HG02571 (cell line): ENCODE data around the gene RIT2.
"Not testable (repeated sequence)": the region's sequence is repeated elsewhere in the genome, so short reads cannot be mapped to it uniquely, and the experiment has no call there.

Experiments used
- ATAC-seq: cut with Tn5 transposase; IDR thresholded peaks from one replicate; pipeline ENCODE4 v1.9.1; 2021; ENCODE audit warnings: mild to moderate bottlenecking, moderate library complexity; ENCODE audit not compliant: unreplicated experiment

RIT2 gene

DNA sequence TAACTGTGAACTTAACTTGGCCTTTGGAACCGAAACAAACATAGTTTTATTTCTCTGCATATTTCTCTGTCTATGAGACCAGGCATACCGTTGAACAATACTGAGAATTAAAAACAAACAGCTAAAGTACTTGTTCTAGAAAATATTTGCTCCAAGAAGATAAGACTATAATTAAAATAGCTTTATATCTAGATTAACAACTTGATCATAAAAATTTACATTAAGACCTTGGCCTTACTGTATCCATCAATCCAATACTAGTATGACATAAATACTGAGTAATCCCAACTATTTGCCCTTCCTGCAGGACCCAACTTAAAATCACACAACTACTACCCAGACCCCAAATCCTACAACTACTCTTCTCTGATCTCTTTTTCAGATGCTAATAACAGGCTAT, 260.9 kb downstream of the RIT2 start:
- no peak for ATAC-seq

DNA sequence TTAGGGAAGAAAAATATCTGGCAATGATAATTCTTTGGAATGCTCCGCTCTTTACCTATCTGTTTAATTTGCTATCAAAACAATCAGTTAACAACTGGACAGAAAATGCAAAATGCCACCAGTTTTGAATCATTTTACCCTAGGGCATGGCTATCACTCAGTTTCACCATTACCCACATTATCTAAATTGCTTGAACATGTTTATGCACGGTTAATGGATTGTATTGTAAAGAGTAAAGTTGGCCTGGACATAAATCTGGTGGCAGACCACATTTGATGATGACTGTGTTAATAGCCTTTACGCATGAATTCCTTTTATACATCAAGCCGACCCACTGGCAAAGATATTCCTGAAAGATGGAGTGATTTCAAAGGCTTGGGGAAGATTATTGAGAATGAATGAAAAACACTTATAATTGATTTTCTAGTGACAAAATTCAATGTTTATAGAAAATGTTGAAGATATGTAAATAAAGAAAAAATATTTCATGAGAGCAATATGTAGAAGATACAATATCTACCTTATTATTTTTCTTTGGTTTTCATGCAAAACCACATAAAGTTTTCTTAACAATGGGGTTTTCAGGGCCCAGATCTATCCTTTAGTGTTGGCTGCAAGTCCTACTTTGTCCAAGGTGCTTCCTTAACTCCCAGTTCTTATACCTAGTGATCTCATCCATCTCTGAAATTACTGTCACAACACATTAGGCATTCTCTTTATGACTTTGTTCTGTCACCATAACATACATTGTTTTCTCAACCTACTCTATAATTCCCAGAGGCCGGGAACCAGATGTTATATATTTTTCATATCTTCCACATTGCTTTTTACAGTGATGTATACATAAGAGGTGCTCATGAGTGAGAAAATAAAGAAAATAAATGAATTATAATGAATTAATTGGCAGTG, 265.1 kb downstream of the RIT2 start:
- no peak for ATAC-seq

DNA sequence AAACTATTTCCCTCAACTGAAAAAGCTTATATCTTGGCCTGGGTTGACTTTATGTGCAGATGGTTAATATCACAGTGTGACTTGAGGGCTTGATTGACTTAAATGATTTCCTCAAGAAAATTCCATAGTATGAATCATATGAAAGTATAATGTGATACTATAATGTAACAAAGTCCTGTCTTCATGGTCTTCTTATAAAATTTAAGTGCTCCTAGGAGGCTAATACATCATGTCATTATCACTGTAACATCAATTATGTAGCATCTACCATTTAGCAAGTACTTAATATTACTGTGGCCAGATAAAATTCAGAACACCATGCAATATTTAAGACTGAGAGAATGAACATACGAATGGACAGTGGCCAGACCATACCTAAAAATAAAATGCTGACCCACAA, 276.1 kb downstream of the RIT2 start:
- no peak for ATAC-seq

DNA sequence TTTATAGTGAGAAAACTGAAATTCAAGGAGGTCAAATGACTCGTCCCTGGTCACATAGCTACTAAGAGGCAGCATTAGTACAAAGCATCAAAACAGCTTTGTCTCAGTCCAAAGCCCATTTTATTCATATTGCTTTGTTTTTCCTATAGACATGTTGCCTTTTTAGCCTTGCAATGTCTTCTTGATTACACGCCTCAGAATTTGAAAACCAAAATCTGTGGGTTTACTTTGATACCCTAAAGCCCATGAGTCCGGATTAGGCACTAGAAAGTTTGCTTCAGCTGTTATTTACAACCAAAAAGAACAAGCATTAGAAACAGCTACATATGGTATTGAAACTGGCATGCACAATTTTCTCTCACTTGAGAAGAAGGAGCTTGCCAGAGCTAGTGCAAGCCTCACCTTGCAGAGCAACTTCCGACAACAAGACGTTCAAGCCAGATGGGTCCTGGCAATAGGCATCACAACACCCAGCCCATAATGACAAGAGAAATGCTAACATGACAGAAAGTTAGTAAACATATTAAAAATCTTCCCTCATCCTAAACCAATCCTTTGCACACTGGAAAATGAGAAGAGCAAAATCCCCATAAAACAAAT, 276.8 kb downstream of the RIT2 start:
- ATAC-seq, result no peak

DNA sequence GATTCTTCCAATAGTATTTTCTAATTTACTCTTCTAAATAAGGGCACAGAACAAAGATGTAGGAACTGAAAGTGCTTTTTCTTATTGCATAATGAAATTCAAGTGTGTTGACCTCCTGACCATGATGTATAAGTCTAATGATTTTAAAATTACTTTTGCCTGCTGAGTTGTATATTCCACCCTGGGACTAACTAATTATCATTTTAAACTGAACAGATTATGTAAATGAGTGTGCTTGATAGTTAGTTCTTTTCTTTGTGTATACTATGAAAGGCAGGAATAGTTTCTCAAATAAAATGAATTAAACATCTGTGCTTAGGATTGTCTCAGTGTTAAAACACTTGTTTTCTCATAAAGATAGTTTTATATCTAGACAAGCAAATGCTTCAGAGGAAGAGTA, 284.5 kb downstream of the RIT2 start:
- ATAC-seq, result no peak

DNA sequence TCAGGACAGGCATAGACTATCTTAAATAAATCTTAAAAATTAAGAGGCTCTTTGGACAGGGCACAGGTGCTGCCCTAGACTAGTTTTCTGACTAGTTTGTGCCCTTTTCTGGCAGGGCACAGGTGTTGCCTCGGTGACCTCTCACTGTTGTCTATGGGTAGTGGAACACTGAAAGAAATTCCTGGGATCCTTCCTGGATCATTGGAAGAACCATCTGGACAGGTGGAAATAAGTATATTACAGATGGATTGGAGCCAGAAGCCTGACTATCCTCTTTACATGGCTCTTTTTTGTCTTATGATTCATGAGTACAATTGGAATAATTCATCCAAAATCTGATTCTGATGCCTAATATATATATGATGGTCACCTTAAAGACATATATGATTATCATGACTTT, 286.6 kb downstream of the RIT2 start:
- ATAC-seq, result no peak

DNA sequence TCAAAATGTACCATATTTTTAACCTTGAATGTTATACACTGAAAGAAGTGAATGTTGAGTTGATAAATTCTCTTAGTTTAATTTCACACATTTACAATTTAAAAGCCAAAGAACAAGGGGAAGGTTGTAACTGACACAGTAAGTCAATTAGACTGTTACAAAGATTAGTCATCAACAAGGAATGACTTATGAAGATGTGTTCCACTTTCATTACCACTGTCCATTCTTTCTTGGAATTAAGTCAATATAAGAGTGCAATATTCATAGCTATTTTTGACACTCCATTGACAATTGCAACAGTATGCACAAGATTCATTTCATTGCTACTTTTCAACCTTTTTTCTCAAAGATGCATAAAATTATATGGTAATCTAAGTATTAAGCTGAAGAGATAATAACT, 291.3 kb downstream of the RIT2 start:
- ATAC-seq, result no peak

DNA sequence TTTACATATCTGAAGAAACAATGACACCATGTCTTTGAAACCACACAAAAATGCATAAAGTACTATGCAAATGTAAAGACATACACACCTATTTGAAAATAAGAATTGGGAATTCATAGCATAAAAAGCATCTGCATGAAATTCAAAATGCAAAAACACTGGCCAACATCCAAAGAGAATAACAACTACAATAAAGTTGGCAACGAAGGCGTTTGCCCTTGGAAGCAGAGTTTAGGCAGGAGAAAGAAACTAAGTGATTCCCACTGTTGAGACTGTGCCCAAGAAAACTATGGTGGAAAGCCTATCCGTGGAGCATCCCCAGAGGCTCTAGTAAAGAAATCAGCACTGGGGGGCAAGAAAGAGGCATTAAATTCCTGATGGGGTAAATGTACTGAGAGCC, 292.8 kb downstream of the RIT2 start:
- ATAC-seq, result no peak

DNA sequence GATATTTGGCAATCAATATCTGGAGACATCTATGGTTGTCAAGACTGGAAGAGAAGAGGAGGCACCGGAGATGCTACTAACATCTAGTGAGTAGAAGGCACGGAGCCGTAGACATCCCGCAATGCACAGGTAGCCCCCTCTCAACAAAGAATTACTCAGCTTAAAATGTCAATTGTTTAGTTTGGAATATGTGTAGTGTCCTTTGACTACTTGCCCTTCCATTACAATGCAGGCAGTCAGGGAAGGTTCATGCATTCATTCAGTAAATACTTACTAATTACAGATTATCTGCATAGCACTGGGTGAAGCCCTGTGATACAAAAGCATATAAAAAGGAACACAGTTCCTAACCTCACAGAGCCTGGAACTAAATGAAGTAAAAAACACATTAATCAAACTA, 294.0 kb downstream of the RIT2 start:
- no peak for ATAC-seq

DNA sequence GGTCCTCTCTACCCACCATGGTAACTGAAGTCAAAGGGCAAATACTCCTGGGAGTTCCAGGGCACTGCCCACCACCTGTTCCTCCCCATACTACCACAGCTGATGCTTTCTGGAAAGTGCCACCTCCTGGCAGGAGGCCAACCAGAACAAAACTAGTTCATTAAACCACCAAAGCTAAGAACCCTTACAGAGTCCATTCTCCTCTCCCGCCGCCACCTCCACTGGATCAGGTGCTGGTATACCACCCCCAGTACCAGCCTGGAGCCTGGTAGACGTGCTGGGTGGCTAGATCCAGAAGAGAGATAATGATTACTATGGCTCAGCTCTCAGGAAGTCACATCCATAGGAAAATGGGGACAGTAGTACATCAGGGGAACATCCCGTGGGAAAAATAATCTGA, 300.9 kb downstream of the RIT2 start:
- ATAC-seq, result no peak

DNA sequence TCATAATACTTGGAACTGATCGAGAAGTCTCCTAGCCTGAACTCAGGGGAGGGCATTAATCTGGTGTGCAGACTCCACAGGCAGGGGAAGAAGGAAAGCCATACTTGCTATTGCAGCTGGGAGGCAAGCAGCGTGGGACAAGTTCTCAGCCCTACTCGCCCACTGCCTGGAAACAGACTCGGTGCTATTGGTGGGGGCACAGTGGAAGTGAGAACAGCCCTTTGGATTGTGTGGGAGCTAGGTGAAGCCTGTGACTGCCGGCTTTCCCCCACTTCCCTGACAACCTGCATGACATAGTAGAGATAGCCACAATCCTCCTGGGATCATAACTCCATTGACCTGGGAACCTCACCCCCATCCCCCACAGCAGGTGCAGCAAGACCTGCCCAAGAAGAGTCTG, 301.3 kb downstream of the RIT2 start:
- no peak for ATAC-seq

DNA sequence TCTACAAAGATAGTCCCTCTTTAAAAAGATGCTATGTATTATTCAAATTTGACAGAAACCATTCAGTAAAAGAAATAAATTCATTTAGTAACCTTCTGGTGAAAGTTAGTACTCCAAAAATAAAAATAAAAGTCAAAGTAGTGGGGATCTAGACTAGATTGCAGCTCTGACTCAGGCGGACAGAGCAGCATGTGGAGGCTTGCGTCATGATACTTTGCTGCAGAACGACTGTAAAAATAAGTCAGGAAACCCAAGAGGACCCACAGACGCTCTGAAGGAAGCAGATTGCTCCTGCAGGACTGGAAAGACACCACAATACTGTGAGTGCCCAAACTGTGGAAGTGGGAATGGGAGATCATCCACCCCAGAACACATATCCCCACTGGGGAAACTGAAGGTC, 301.9 kb downstream of the RIT2 start:
- no peak for ATAC-seq

DNA sequence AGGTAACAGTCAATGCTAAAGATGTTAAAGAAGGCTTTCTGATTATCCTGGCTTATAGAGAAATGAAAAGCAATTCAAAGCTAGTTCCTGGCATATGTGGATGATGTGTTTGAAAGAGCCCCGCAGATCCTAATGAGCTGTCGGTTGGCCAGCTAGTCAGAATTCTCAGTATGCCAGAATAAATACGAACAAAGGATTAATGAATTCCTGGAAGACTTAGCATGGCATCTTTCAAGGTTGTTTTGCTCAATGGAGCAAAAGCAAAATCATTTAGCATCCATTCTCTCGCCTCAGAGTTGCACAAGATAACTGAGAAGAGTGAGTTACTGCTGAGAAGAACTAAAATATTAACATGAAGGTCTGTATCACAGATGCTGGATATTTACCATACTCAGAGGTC, 307.6 kb downstream of the RIT2 start:
- ATAC-seq, result no peak

DNA sequence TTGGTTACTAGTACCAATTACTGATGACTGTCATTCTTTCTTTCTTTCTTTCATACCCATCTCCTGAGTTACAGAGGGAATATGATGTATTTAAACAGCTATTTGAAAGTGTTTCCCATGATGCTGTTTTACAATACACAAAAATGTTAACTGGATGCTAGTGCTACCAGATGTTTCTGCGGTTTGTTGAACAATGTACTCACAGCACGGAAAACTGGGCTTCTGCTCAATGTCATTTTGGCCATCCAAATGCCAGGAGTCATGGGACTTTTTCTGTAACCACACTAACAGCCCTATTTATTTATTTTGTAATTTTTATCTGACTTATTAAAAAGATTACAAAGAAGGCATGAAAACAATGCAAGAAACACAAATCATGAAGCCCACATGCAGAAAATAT, 313.8 kb downstream of the RIT2 start:
- no peak for ATAC-seq

DNA sequence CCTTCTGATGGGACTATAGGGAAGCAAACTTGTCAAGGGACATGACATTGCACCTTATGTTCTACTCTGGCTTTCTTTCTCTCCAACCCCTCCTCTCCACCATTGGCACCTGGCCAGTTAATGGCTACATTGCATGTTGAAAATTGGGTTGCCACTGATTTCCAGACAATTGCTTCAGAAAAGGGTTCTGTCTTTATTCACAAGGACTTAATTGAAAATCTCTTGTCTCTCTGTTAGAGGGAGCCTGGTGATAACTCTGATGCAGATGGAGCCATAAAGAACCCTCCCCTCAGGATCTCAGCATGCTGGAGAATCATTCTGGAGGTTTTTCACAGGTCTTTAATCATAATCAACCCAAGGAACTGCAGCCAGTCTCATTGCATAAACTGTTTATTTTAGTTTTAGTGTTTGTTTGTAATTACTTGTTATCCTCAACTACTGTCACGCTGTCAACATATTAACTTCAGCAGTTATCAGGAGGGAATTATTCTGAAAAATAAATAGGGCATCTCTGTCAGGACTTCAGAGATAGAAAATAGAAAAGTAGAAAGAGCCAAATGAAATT, 316.8 kb downstream of the RIT2 start:
- no peak for ATAC-seq

DNA sequence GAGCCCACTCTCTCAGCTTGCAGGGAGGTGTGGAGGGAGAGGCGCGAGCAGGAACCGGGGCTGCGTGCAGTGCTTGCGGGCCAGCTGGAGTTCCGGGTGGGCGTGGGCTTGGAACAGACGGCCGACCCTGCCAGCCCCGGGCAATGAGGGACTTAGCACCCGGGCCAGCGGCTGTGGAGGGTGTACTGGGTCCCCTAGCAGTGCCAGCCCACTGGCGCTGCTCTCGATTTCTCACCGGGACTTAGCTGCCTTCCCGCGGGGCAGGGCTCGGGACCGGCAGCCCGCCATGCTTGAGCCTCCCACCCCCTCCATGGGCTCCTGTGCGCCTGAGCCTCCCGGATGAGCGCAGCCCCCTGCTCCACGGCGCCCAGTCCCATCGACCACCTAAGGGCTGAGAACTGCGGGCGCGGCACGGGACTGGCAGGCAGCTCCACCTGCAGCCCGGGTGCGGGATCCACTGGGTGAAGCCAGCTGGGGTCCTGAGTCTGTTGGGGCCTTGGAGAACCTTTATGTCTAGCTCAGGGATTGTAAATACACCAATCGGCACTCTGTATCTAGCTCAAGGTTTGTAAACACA, 320.2 kb downstream of the RIT2 start:
- ATAC-seq, result not testable (repeated sequence)

DNA sequence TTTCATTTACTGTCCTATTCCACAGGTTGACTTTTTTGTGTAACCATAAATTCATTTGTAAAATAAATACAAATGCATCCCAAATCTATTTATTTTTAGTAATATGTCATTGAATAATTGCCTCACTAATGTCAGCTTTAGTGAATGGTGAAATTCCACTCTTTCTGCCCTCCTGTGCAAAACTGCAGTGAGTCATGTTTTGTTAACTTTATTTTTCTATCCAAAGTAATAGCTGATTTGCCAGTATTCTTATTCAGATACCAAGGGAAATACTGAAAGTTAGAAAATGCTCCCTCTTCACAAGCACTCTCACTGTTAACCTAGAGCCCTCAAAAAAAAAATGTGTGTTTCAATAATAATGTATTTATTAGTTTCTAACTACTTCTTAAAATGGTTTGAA, 322.8 kb downstream of the RIT2 start:
- ATAC-seq, result no peak

DNA sequence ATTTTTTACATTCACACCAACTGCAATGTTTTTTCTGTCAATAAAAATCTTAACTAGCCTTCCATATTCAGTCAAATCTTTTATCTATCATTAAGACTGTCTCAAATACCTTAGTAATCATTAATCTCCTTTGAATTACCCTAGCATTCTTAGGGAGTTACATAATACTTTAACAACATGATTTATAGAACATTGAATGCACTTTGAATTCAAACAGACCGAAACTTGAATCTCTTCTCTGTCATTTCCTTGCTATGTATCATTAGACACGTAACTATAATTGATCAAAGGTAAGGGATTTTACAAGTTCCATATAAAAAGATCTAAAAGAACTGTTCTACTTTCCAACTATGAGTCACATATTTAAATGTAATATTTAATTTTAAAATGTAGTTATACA, 330.9 kb downstream of the RIT2 start:
- ATAC-seq, result no peak

DNA sequence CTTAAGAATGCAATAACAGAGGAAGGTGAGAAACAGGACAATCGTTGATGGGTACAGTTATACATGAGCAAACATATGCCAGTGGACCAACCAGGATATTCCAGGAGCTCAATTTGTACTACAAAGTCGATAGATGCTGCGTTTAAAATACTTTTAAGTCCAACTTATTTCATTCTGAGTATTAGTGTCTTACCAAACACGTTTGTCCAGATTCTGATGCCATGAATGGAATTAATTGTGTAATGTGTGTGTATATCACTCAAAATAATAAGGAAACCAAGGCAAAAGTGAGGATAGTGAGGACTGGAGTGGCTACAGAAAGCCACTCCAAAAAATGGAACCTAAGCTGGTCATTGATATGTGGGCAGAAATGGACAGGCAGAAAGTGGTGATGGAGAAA, 332.6 kb downstream of the RIT2 start:
- ATAC-seq, result no peak

DNA sequence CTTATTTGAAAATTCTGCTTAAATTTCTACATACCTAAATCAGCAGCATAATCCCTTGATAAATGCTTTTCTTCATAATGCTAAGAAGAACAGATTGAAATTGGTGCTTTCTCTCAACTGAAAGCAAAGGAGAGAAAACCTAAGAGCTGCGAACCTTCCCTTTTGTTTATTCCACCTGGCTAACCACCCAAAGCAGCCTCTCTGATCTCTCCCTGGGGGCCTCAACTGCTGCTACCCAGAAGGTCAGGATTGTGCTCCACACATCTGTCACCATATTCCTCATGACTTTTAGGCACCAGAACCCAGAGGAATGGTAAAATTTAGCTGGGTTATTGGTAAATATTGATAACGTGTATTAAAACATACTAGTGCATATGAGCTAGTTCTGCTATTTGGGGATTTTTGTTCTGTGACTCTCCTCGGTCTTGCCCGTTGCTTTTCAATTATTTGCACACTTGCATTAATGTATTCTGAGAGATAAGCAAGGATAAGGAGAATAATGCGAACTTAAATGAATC, 334.1 kb downstream of the RIT2 start:
- ATAC-seq, result no peak

DNA sequence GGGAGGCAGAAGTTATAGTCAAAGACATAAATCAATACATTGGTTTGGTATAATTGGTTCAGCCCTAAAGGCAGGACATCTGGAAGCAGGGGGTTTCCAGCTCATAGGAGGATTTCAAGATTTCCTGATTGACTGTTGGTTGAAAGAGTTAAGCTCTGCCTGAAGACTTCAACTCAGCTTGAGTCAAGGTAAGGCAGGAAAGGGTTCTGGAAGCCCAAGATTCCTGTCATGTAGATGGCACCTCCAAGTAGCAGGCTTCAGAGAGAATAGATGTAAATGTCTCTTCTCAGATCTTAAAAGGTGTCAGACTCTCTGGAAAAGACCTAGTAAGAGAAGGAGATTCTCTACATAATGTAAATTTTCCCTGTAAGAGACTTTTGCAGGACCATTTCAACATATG, 335.3 kb downstream of the RIT2 start:
- no peak for ATAC-seq
